K562 (cell line): ENCODE measurements around the gene UROS.

Experiments used
- AFF4 ChIP-seq: sonication (generic); formaldehyde crosslinking; IDR thresholded peaks from 2 replicates; pipeline ENCODE4 v1.8.0; 2023; ENCODE audit warnings: mild to moderate bottlenecking, missing genetic modification reagents
- BCOR ChIP-seq: fragments of 450-650 bp; IDR thresholded peaks from 2 replicates; pipeline ENCODE4 v1.6.1; 2016
- CTCF ChIP-seq, 3 experiments: IDR thresholded peaks in 2 of 3; conservative IDR thresholded peaks in 1 of 3; 2 replicates each; pipeline ENCODE4 v1.5.1; 2011 to 2012; ENCODE audit warnings: low read length in 3 of 3, mild to moderate bottlenecking in 3 of 3, control low read depth in 2 of 3, improper control_type of control experiment in 1 of 3, inconsistent platforms in 1 of 3, low read depth in 1 of 3, mixed read lengths in 1 of 3, moderate library complexity in 1 of 3; ENCODE audit not compliant: insufficient read depth in 2 of 3
- DACH1 ChIP-seq: fragments of 450-650 bp; IDR thresholded peaks from 2 replicates; pipeline ENCODE4 v1.6.1; 2018; ENCODE audit not compliant: partially characterized antibody
- FOS ChIP-seq: IDR thresholded peaks from 3 replicates; pipeline ENCODE4 v1.6.1; 2011; ENCODE audit not compliant: insufficient read length; ENCODE audit errors: extremely low read depth
- HDAC6 ChIP-seq: IDR thresholded peaks from 2 replicates; pipeline ENCODE4 v1.6.1; 2012; ENCODE audit warnings: low read depth, mild to moderate bottlenecking, control low read depth, inconsistent platforms, low read length, moderate library complexity
- HNRNPLL ChIP-seq: fragments of 200-400 bp; formaldehyde crosslinking; IDR thresholded peaks from 2 replicates; pipeline ENCODE4 v1.6.1; 2017; ENCODE audit warnings: low read length, low read depth, mild to moderate bottlenecking; ENCODE audit not compliant: poor library complexity, severe bottlenecking
- L3MBTL2 ChIP-seq: fragments of 450-650 bp; IDR thresholded peaks from 2 replicates; pipeline ENCODE4 v1.6.1; 2016; ENCODE audit warnings: mild to moderate bottlenecking, moderate library complexity
- MYNN ChIP-seq, 2 experiments: sonication (generic); formaldehyde crosslinking in 1 of 2; IDR thresholded peaks; 2 replicates each; pipeline versions ENCODE4 v1.5.0 to v1.6.1; 2016 to 2020; ENCODE audit warnings: antibody characterized with exemption in 1 of 2, missing genetic modification reagents in 1 of 2
- PTTG1 ChIP-seq: fragments of 450-650 bp; IDR thresholded peaks from 2 replicates; pipeline ENCODE4 v1.6.1; 2016; ENCODE audit warnings: low read depth, mild to moderate bottlenecking, missing genetic modification characterization, missing compliant biosample characterization
- STAT5A ChIP-seq: IDR thresholded peaks from 2 replicates; pipeline ENCODE4 v1.6.1; 2012; ENCODE audit warnings: low read length, inconsistent platforms, borderline replicate concordance
- ZNF197 ChIP-seq: fragments of 200-800 bp; sonication (Bioruptor generic); IDR thresholded peaks from 2 replicates; pipeline ENCODE4 v1.6.1; 2016; ENCODE audit warnings: low read depth, missing genetic modification characterization, missing compliant biosample characterization

GRCh38 chr10:125756196-125756595 lies 66.9 kb downstream of the UROS start:
- TF ChIP-seq HDAC6, result no peak
- TF ChIP-seq BCOR, result no peak
- TF ChIP-seq DACH1, result no peak
- no peak for TF ChIP-seq ZNF197
- TF ChIP-seq MYNN (IDR thresholded peaks at IDR 0.05), result no peak
- no peak for TF ChIP-seq MYNN (CRISPR knock-in tag; IDR thresholded peaks at IDR 0.05)
- TF ChIP-seq AFF4, result no peak
- no peak for TF ChIP-seq CTCF (IDR thresholded peaks at IDR 0.05 in 2 of 3, conservative IDR thresholded peaks at IDR 0.05 in 1 of 3; ENCODE audit: insufficient read depth in 2 of 3, low read depth in 1 of 3, low read length in 3 of 3)
- no peak for TF ChIP-seq PTTG1 (tag)
- TF ChIP-seq FOS, result no peak
- no peak for TF ChIP-seq L3MBTL2
- no peak for TF ChIP-seq HNRNPLL
- no peak for TF ChIP-seq STAT5A
